Transverse colon (tissue), 4 donors: ENCODE measurements around the gene RSPO4. TPM values are rescaled to one million over a fixed set of nuclear protein-coding genes. Genes with fewer than 3 reads are reported as not detected.

Source experiments
- DNase-seq: peaks from one replicate; pipeline ENCODE4 v3.0.0-alpha.2; 2019
- H3K27ac ChIP-seq, 4 donors: fragments of 200-600 bp; sonication (generic); 2 replicates each; pipeline ENCODE4 v1.5.1; 2016 to 2018; ENCODE audit warnings: inconsistent platforms in 4 of 4
- H3K27me3 ChIP-seq: fragments of 200-600 bp; sonication (generic); 2 replicates; pipeline ENCODE4 v1.5.1; 2017; ENCODE audit warnings: inconsistent platforms
- H3K36me3 ChIP-seq, 4 donors: fragments of 200-600 bp; sonication (generic); 2 replicates each; pipeline ENCODE4 v1.5.1; 2017 to 2019; ENCODE audit warnings: inconsistent platforms in 4 of 4
- H3K4me1 ChIP-seq, 4 donors: fragments of 200-600 bp; sonication (generic); 2 replicates each; pipeline ENCODE4 v1.5.1; 2017 to 2020; ENCODE audit warnings: inconsistent platforms in 4 of 4
- H3K4me3 ChIP-seq, 4 donors: fragments of 200-600 bp; sonication (generic); 1 replicate in 1 of 4; 2 replicates in 3 of 4; pipeline versions ENCODE4 v1.5.1 to v1.6.1; 2017 to 2019; ENCODE audit warnings: inconsistent platforms in 4 of 4
- H3K9me3 ChIP-seq, 2 donors: fragments of 200-600 bp; sonication (generic); 2 replicates each; pipeline ENCODE4 v1.5.1; 2017 to 2019; ENCODE audit warnings: inconsistent platforms in 2 of 2
- CTCF ChIP-seq, 5 experiments: fragments of 200-600 bp in 3 of 5; fragments of 450-650 bp in 2 of 5; sonication (generic) in 3 of 5; IDR thresholded peaks; 1 replicate in 2 of 5; 2 replicates in 3 of 5; pipeline ENCODE4 v1.5.1; 2016 to 2017; ENCODE audit warnings: antibody characterized with exemption in 5 of 5, inconsistent platforms in 3 of 5, mild to moderate bottlenecking in 2 of 5, moderate library complexity in 1 of 5
- EP300 ChIP-seq: sonication (generic); formaldehyde crosslinking; IDR thresholded peaks from one replicate; pipeline ENCODE4 v1.6.1; 2017; ENCODE audit warnings: antibody characterized with exemption, low read depth
- POLR2A ChIP-seq: fragments of 450-650 bp; IDR thresholded peaks from one replicate; pipeline ENCODE4 v1.6.1; 2016; ENCODE audit warnings: antibody characterized with exemption, mild to moderate bottlenecking, moderate library complexity
- POLR2AphosphoS5 ChIP-seq, 3 donors: sonication (generic); formaldehyde crosslinking; IDR thresholded peaks; one replicate each; pipeline ENCODE4 v1.6.1; 2016; ENCODE audit warnings: antibody characterized with exemption in 3 of 3
- WGBS, 2 donors: methylation state at CpG; one replicate each; pipeline ENCODE4 v1.1.5; 2018; ENCODE audit warnings: low coverage in 1 of 2; 5-methylcytosine and 5-hydroxymethylcytosine counted together
- in situ Hi-C, 4 donors: fragments of 200-750 bp; cut with MboI; loops; one replicate each; pipeline versions ENCODE4 v1.15.0 to v1.15.1; 2017; ENCODE audit warnings: low sequenced_read_pairs in 3 of 4, low pct_ligation_motif_present in 1 of 4, low pct_unique_long_range_greater_than_20kb in 1 of 4
- intact Hi-C: fragments of 100-400 bp; cut with DNase I; formaldehyde crosslinking; loops from one replicate; pipeline ENCODE4 v1.15.1; 2023; ENCODE audit warnings: low total_unique reads
- total RNA-seq, 4 donors: library from RNA; depleted of rRNA; stranded (reverse); fragments of >200 nt; gene quantifications; one replicate each; pipeline ENCODE4 v1.1.0, GENCODE V29; 2016

The RSPO4 gene
- total RNA-seq, 4 donors from 2014 or later, result not detected

- no peak overlapping the region for H3K4me3 ChIP-seq
- intact Hi-C loops (no loop called here), in situ Hi-C loops (no loop called here)
- no peaks in the 10 kb centered on the region for H3K27me3 ChIP-seq
- 69% methylated on average over 2 of the region's 2 CpGs; no CpG with 5 or more reads in 1 of the 2 donors for WGBS, 2 donors
- no peaks in the 10 kb centered on the region for H3K4me1 ChIP-seq
- no peak overlapping the region for H3K27ac ChIP-seq
- no peak for DNase-seq
- H3K36me3 ChIP-seq, result no peaks in the 10 kb centered on the region
- TF ChIP-seq POLR2AphosphoS5 (IDR thresholded peaks at IDR 0.05) (no peak), POLR2A (no peak), CTCF (IDR thresholded peaks at IDR 0.05) (no peak), EP300 (no peak)
- H3K9me3 ChIP-seq, result no peaks in the 10 kb centered on the region
Measured at GRCh38 chr20:1038205-1038604, 36.1 kb upstream of the RSPO4 start.

- Histone ChIP-seq H3K4me3 (no peak overlapping the region), H3K9me3 (no peaks in the 10 kb centered on the region), H3K27me3 (no peaks in the 10 kb centered on the region), H3K36me3 (no peaks in the 10 kb centered on the region), H3K27ac (no peak overlapping the region), H3K4me1 (no peaks in the 10 kb centered on the region)
- TF ChIP-seq EP300, result no peak
- TF ChIP-seq POLR2A, result no peak
- TF ChIP-seq CTCF (IDR thresholded peaks at IDR 0.05), result no peak
- no peak for TF ChIP-seq POLR2AphosphoS5 (IDR thresholded peaks at IDR 0.05)
- intact Hi-C loops (no loop called here), in situ Hi-C loops (no loop called here)
- 80 to 89% methylated on average over 1 to 2 of the region's 2 CpGs for WGBS, 2 donors
- no peak for DNase-seq
Measured at GRCh38 chr20:1037039-1037438, 34.9 kb upstream of the RSPO4 start.

GRCh38 chr20:1035466-1035865 lies 33.4 kb upstream of the RSPO4 start:
- Histone ChIP-seq H3K27ac (no peak overlapping the region), H3K36me3 (no peaks in the 10 kb centered on the region), H3K4me1 (no peaks in the 10 kb centered on the region), H3K4me3 (no peak overlapping the region), H3K27me3 (no peaks in the 10 kb centered on the region), H3K9me3 (no peaks in the 10 kb centered on the region)
- intact Hi-C loops, result no loop called here
- TF ChIP-seq POLR2AphosphoS5 (IDR thresholded peaks at IDR 0.05), result no peak
- TF ChIP-seq POLR2A, result no peak
- TF ChIP-seq EP300, result no peak
- no peak for TF ChIP-seq CTCF (IDR thresholded peaks at IDR 0.05)
- in situ Hi-C loops, result no loop called here
- no peak for DNase-seq
- WGBS, 2 donors, result 56 to 70% methylated on average over 2 to 3 of the region's 3 CpGs

GRCh38 chr20:1034415-1034789 lies 32.3 kb upstream of the RSPO4 start:
- H3K4me1 ChIP-seq, result no peaks in the 10 kb centered on the region
- H3K4me3 ChIP-seq, result no peak overlapping the region
- TF ChIP-seq EP300, result no peak
- TF ChIP-seq CTCF (IDR thresholded peaks at IDR 0.05), result no peak
- TF ChIP-seq POLR2A, result no peak
- TF ChIP-seq POLR2AphosphoS5 (IDR thresholded peaks at IDR 0.05), result no peak
- in situ Hi-C loops, result no loop called here
- 73% methylated on average over 4 of the region's 4 CpGs; no CpG with 5 or more reads in 1 of the 2 donors for WGBS, 2 donors
- no peaks in the 10 kb centered on the region for H3K27me3 ChIP-seq
- no peak for DNase-seq
- no peaks in the 10 kb centered on the region for H3K9me3 ChIP-seq
- H3K27ac ChIP-seq, result no peak overlapping the region
- intact Hi-C loops, result no loop called here
- no peaks in the 10 kb centered on the region for H3K36me3 ChIP-seq
